Measurements from ENCODE around the gene RAI1. TPM values are rescaled to one million over a fixed set of nuclear protein-coding genes. Genes with fewer than 3 reads are reported as not detected.

Gene RAI1
- total and polyA plus RNA-seq, 2 experiments from 2014 or later, result 0.87 to 0.89 TPM

DNA sequence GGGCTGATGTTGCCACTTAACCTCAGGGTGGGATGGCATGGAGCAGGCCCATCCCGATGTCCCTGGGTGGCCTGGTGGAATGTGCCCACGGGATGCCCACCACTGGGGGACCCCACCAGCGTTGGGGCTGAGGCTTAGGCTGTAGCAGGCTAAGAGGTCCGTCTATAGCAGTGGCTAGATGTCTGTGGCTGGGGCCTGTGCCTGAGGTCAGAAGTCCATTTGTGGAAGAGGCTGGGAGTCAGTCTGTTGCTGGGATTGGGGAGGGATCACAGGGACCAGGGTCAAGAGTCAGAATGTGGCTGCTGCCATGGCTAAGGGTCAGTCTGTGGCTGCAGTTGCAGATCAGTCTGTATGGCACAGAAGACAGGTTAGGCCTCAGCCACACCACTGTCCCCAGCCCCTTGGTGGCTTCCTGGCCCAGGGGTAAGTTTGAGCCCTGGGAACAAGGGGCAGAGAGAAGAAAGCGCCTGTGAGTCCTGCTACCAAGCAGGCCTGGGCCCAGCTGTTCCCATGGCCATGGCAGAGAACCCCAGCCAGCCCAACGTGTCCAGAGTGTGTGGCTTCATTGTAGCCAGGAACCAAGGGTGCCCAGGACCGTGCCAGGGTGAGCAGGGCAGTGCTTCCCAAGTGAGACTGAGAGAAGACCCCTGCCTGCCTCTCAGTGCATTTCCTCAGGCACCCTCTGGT lies 35.7 kb downstream of the RAI1 start:
- Histone ChIP-seq H3F3A (replicated peaks; ENCODE audit: low read depth) (no peaks in the 10 kb centered on the region; the same call in 1 of the 2 replicates), H3K27me3 (ENCODE audit: insufficient read depth) (peaks cover 100% of the 10 kb centered on the region), H3K36me3 (ENCODE audit: insufficient read depth) (no peaks in the 10 kb centered on the region), H3K4me3 (no peak overlapping the region), H3K4me1 (ENCODE audit: insufficient read depth) (peaks cover 3% of the 10 kb centered on the region; the same call in 1 of the 2 replicates), H4K20me1 (replicated peaks; ENCODE audit: insufficient read depth) (peaks cover 10% of the 10 kb centered on the region), H3K79me2 (replicated peaks; ENCODE audit: insufficient read depth) (no peaks in the 10 kb centered on the region), H3K4me2 (no peak overlapping the region), H3K9me2 (ENCODE audit: insufficient read depth) (no peaks in the 10 kb centered on the region), H3K27ac (ENCODE audit: low read depth) (no peak overlapping the region), H2AFZ (no peak overlapping the region)
- TF ChIP-seq STAT1 (IDR thresholded peaks at IDR 0.05; ENCODE audit: unreplicated experiment), result no peak
- TF ChIP-seq EZH2phosphoT487 (IDR thresholded peaks at IDR 0.05; ENCODE audit: unreplicated experiment), result no peak
- Mint-ChIP-seq H3K36me3 (ENCODE audit: low read depth) (no peaks in the 10 kb centered on the region; the same call in 2 of the 3 replicates), H3K27me3 (ENCODE audit: insufficient read depth, low read depth, poor library complexity) (peaks cover 75% of the 10 kb centered on the region), H3K4me3 (no peak overlapping the region), H3K4me1 (peaks cover 18% of the 10 kb centered on the region), H3K27ac (no peak overlapping the region), H3K9me3 (no peaks in the 10 kb centered on the region)
- ATAC-seq (no peak), DNase-seq (ENCODE audit: low spot score) (no peak)

GRCh38 chr17:17718251-17718650 lies 37.0 kb downstream of the RAI1 start:
- DNase-seq (ENCODE audit: low spot score), result no peak
- Mint-ChIP-seq H3K27me3 (ENCODE audit: insufficient read depth, low read depth, poor library complexity) (peaks cover 84% of the 10 kb centered on the region), H3K9me3 (no peaks in the 10 kb centered on the region), H3K4me3 (no peak overlapping the region; the same call in 2 of the 3 replicates), H3K4me1 (peaks cover 20% of the 10 kb centered on the region), H3K36me3 (ENCODE audit: low read depth) (no peaks in the 10 kb centered on the region; the same call in 2 of the 3 replicates), H3K27ac (no peak overlapping the region)
- Histone ChIP-seq H3K27me3 (ENCODE audit: insufficient read depth) (peaks cover 100% of the 10 kb centered on the region), H3K4me3 (no peak overlapping the region), H2AFZ (no peak overlapping the region), H3K27ac (ENCODE audit: low read depth) (no peak overlapping the region), H3K4me1 (ENCODE audit: insufficient read depth) (peaks cover 4% of the 10 kb centered on the region), H4K20me1 (replicated peaks; ENCODE audit: insufficient read depth) (peaks cover 14% of the 10 kb centered on the region), H3K36me3 (ENCODE audit: insufficient read depth) (no peaks in the 10 kb centered on the region), H3F3A (replicated peaks; ENCODE audit: low read depth) (no peaks in the 10 kb centered on the region; the same call in 1 of the 2 replicates), H3K79me2 (replicated peaks; ENCODE audit: insufficient read depth) (no peaks in the 10 kb centered on the region), H3K4me2 (no peak overlapping the region), H3K9me2 (ENCODE audit: insufficient read depth) (no peaks in the 10 kb centered on the region)
- ATAC-seq, result no peak
- TF ChIP-seq, protein P1, sequence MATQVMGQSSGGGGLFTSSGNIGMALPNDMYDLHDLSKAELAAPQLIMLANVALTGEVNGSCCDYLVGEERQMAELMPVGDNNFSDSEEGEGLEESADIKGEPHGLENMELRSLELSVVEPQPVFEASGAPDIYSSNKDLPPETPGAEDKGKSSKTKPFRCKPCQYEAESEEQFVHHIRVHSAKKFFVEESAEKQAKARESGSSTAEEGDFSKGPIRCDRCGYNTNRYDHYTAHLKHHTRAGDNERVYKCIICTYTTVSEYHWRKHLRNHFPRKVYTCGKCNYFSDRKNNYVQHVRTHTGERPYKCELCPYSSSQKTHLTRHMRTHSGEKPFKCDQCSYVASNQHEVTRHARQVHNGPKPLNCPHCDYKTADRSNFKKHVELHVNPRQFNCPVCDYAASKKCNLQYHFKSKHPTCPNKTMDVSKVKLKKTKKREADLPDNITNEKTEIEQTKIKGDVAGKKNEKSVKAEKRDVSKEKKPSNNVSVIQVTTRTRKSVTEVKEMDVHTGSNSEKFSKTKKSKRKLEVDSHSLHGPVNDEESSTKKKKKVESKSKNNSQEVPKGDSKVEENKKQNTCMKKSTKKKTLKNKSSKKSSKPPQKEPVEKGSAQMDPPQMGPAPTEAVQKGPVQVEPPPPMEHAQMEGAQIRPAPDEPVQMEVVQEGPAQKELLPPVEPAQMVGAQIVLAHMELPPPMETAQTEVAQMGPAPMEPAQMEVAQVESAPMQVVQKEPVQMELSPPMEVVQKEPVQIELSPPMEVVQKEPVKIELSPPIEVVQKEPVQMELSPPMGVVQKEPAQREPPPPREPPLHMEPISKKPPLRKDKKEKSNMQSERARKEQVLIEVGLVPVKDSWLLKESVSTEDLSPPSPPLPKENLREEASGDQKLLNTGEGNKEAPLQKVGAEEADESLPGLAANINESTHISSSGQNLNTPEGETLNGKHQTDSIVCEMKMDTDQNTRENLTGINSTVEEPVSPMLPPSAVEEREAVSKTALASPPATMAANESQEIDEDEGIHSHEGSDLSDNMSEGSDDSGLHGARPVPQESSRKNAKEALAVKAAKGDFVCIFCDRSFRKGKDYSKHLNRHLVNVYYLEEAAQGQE (IDR thresholded peaks at IDR 0.05; ENCODE audit: unreplicated experiment), result no peak
- TF ChIP-seq, protein P2, sequence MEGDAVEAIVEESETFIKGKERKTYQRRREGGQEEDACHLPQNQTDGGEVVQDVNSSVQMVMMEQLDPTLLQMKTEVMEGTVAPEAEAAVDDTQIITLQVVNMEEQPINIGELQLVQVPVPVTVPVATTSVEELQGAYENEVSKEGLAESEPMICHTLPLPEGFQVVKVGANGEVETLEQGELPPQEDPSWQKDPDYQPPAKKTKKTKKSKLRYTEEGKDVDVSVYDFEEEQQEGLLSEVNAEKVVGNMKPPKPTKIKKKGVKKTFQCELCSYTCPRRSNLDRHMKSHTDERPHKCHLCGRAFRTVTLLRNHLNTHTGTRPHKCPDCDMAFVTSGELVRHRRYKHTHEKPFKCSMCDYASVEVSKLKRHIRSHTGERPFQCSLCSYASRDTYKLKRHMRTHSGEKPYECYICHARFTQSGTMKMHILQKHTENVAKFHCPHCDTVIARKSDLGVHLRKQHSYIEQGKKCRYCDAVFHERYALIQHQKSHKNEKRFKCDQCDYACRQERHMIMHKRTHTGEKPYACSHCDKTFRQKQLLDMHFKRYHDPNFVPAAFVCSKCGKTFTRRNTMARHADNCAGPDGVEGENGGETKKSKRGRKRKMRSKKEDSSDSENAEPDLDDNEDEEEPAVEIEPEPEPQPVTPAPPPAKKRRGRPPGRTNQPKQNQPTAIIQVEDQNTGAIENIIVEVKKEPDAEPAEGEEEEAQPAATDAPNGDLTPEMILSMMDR (conservative IDR thresholded peaks at IDR 0.05; ENCODE audit: low read depth in 2 of 2), result no peak
- TF ChIP-seq ZNF331 (CRISPR knock-in tag; IDR thresholded peaks at IDR 0.05; ENCODE audit: low read depth) (no peak), POLR2AphosphoS5 (IDR thresholded peaks at IDR 0.05; ENCODE audit: low read depth) (no peak), NANOG (IDR thresholded peaks at IDR 0.05; ENCODE audit: borderline replicate concordance) (no peak), ZNF462 (CRISPR knock-in tag; IDR thresholded peaks at IDR 0.05) (no peak)

Data from GM23338 (cell line).